HUES6 (cell line): Measurements from ENCODE around the gene PDZD2.
"Not testable (repeated sequence)": the region's sequence is repeated elsewhere in the genome, so short reads cannot be mapped to it uniquely, and the experiment has no call there.

Experiments used
- H3K27ac ChIP-seq: 2 replicates; pipeline ENCODE4 v1.7.0; 2013; ENCODE audit warnings: low read depth, mild to moderate bottlenecking, low read length, inconsistent platforms
- H3K27me3 ChIP-seq: 2 replicates; pipeline ENCODE4 v1.6.1; 2013; ENCODE audit warnings: low read length; ENCODE audit not compliant: control insufficient read depth, insufficient read depth
- H3K36me3 ChIP-seq: 2 replicates; pipeline ENCODE4 v1.6.1; 2013; ENCODE audit warnings: low read length; ENCODE audit not compliant: control insufficient read depth, insufficient read depth
- H3K4me1 ChIP-seq: 2 replicates; pipeline ENCODE4 v1.6.1; 2013; ENCODE audit warnings: low read length; ENCODE audit not compliant: control insufficient read depth, insufficient read depth
- H3K4me3 ChIP-seq: 2 replicates; pipeline ENCODE4 v1.5.1; 2013; ENCODE audit warnings: low read depth, low read length
- H3K9ac ChIP-seq: one replicate; pipeline ENCODE4 v1.6.1; 2013; ENCODE audit warnings: mild to moderate bottlenecking, low read length
- H3K9me3 ChIP-seq: 2 replicates; pipeline ENCODE4 v1.6.1; 2013; ENCODE audit warnings: low read depth, low read length; ENCODE audit not compliant: control insufficient read depth, insufficient read depth

Gene PDZD2

DNA sequence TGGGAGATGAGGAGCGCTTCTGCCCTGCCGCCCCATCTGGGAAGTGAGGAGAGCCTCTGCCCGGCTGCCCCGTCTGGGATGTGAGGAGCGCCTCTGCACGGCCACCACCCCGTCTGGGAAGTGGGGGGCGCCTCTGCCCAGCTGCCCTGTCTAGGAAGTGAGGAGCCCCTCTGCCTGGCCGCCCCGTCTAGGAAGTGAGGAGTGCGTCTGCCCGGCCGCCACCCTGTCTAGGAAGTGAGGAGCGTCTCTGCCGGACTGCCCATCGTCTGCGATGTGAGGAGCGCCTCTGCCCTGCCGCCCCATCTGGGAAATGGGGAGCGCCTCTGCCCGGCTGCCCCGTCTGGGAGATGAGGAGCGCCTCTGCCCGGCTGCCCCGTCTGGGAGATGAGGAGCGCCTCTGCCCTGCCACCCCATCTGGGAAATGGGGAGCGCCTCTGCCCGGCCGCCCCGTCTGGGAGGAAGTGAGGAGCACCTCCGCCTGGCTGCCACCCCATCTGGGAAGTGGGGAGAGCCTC, 401.3 kb downstream of the PDZD2 start:
- not testable (repeated sequence) for H3K27ac ChIP-seq, H3K4me3 ChIP-seq, H3K4me1 ChIP-seq, H3K27me3 ChIP-seq, H3K36me3 ChIP-seq, H3K9ac ChIP-seq
- H3K9me3 ChIP-seq = peaks cover 40% of the 10 kb centered on the region

DNA sequence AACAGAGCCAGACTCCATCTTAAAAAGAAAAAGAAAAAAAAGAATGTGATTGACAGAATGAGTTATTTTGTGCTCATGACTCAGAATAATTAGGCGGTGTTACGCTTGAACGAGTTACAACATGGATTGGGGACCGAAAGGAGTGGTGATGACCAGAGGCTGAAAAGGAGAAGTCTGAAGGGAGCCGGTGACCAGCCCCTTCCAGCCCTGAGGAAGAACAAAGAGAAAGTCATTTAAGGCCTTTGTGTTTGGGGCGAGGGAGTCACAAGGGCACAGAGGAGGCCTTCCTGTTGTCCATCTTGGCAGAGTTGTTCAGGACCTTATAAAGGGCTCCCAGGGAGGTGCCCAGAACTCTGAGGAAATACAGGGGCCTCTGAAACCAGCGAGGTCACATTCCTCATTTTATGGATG, 403.6 kb downstream of the PDZD2 start:
- no peaks in the 10 kb centered on the region for H3K4me1 ChIP-seq
- no peak overlapping the region for H3K27ac ChIP-seq
- H3K27me3 ChIP-seq = no peaks in the 10 kb centered on the region
- H3K4me3 ChIP-seq = no peak overlapping the region
- H3K36me3 ChIP-seq = no peaks in the 10 kb centered on the region
- peaks cover 32% of the 10 kb centered on the region for H3K9me3 ChIP-seq
- no peak overlapping the region for H3K9ac ChIP-seq

DNA sequence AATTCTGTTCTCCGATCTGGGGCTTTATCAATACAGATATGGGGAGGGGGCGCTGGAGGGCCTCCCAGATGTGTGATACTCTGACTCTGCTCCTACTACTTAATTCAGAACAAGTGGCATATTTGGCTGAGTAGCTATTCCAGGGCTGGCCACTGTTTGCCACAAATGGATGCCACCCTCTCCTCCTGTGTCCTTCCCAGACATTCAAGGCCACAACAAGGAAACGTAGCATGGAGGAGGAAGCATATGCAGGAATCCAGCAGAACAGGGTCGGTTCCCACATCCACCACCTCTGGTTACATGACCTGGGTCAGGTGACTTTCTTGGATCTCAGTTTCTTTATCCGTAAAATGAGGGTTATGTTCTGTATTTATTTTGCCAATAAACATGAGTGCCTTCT, 404.2 kb downstream of the PDZD2 start:
- no peak overlapping the region for H3K9ac ChIP-seq

DNA sequence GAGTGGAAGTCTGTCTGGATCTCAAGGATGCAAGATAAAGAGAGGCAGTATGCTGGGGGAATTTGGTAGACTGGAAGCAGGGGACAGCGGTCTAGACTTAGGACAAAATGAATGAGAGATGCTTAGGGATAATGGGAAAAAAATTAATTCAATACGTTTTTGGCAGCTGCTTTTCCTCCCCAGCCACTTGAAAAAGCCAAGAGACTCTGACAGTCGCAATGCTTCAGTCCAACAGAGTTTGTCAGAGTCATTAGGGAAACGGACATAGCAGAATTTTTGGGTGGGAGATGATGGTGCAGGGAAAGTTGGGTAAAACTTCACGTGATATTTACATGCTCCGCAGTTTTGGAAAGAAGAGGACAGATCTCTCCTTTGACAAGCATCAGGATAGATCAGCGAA, 405.5 kb downstream of the PDZD2 start:
- no peaks in the 10 kb centered on the region for H3K27me3 ChIP-seq
- H3K9me3 ChIP-seq = peaks cover 19% of the 10 kb centered on the region
- no peaks in the 10 kb centered on the region for H3K36me3 ChIP-seq
- H3K4me3 ChIP-seq = no peak overlapping the region
- no peaks in the 10 kb centered on the region for H3K4me1 ChIP-seq
- H3K27ac ChIP-seq = no peak overlapping the region
- H3K9ac ChIP-seq = no peak overlapping the region

More for the DNA sequence above, 404.2 kb downstream of the PDZD2 start:
- Histone ChIP-seq H3K36me3 (no peaks in the 10 kb centered on the region), H3K4me1 (no peaks in the 10 kb centered on the region), H3K27me3 (no peaks in the 10 kb centered on the region), H3K27ac (no peak overlapping the region), H3K4me3 (no peak overlapping the region), H3K9me3 (peaks cover 31% of the 10 kb centered on the region)

DNA sequence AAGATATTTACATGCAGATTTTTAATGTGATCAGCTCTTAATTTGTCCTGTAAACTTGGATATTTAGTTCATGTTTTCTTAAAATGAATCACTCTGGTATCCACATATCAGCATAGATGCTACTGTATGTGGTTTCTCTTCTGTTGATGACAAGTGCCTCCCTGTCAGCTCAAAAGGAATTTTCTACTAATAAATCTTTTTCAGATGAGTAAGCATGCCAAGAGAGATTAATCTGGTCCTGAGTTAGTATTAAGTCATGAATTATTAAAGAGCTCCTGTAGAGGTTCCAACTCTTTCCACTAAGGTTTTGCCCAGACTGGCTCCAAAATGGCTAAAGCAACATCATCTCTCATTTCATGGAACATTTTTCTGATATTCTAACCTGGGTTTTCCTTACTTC, 406.0 kb downstream of the PDZD2 start:
- H3K27me3 ChIP-seq = no peaks in the 10 kb centered on the region
- peaks cover 16% of the 10 kb centered on the region for H3K9me3 ChIP-seq
- no peak overlapping the region for H3K9ac ChIP-seq
- no peak overlapping the region for H3K27ac ChIP-seq
- no peak overlapping the region for H3K4me3 ChIP-seq
- H3K36me3 ChIP-seq = no peaks in the 10 kb centered on the region
- H3K4me1 ChIP-seq = no peaks in the 10 kb centered on the region

DNA sequence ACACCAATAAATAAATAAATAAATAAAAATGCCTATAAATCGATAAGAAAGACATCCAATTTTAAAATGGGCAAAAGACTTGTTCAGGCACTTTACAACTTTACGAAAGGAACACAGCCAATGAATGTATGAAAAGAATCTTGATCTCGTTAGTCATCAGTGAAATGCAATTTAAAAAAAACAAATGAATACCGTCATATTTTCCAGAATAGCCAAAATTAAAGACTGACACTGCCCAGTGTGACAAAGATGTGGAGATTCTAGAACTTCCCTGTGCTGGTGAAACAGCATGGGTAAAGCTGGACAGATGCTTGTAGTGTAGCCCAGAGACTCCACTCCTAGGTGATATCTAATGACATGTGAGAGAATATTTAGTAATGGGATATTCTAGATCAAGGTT, 408.1 kb downstream of the PDZD2 start:
- Histone ChIP-seq H3K27me3 (no peaks in the 10 kb centered on the region), H3K4me3 (no peak overlapping the region), H3K9me3 (peaks cover 9% of the 10 kb centered on the region; the same call in 1 of the 2 replicates), H3K9ac (no peak overlapping the region), H3K36me3 (no peaks in the 10 kb centered on the region), H3K27ac (no peak overlapping the region), H3K4me1 (no peaks in the 10 kb centered on the region)

DNA sequence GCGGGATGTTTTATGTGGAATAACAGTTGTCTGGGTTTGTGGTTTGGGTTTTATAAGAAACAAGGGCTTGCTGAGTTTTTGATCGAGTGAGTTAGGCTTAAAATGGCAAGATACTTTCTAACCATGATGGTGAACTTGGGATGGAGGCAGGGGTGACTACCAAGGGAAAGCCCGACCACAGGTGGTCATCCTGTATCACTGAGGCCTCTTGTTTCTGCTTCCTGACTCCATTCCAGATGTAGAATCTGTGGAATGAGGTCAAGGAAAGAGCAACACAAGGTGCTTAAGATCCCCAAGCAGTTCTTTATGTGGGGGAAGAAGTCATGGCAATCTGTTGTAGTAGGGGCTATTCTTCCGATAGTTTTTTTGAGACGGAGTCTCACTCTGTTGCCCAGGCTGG, 412.9 kb downstream of the PDZD2 start:
- Histone ChIP-seq H3K36me3 (no peaks in the 10 kb centered on the region), H3K9ac (no peak overlapping the region), H3K27ac (no peak overlapping the region), H3K4me3 (no peak overlapping the region), H3K9me3 (no peaks in the 10 kb centered on the region), H3K4me1 (no peaks in the 10 kb centered on the region), H3K27me3 (no peaks in the 10 kb centered on the region)

DNA sequence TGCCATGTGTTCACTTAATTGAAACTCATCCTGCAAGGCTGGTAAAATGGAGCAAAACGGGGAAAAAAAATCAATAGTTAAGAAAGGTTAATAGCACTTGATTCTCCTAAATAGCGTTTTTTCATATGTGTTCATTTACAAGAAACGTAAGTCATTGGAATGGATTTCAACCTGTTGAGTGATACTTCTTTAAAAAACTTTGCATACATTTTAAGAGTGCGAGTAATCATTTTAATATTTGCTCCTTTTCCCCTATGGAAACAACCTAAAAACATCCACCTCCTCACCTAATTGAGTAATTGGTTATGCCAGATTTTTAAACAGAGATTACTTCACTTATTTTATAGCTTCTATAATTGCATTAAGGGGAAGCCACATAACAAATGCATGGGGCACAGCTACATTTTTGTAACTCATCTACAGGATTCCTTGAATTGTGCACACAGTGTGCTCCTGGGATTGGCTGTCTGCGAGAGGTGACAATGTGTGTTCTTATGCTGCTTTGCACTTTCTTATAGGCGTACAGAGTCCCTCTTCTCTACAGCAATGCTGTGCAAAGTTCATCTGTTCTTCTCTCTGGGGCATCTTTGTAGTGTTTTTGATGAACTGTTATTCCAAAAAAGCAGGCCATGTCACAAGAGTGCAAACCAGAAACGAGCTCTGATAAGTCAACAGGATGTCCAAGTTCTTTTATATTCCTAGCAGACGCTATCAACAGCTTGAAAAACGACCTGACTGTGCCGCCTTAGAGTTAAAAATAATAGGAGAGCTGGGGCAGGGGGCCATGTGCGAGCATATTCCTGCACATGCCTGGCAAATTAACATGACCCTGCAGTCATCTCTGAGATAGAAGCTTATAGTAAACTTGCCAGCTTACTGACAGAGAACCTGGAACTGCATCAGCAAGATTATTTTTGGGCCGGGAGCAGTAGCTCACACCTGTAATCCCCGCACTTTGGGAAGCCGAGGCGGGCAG, 417.2 kb downstream of the PDZD2 start:
- Histone ChIP-seq H3K27me3 (no peaks in the 10 kb centered on the region), H3K36me3 (no peaks in the 10 kb centered on the region), H3K4me3 (no peak overlapping the region), H3K27ac (no peak overlapping the region), H3K9me3 (no peaks in the 10 kb centered on the region), H3K9ac (no peak overlapping the region), H3K4me1 (no peaks in the 10 kb centered on the region)

DNA sequence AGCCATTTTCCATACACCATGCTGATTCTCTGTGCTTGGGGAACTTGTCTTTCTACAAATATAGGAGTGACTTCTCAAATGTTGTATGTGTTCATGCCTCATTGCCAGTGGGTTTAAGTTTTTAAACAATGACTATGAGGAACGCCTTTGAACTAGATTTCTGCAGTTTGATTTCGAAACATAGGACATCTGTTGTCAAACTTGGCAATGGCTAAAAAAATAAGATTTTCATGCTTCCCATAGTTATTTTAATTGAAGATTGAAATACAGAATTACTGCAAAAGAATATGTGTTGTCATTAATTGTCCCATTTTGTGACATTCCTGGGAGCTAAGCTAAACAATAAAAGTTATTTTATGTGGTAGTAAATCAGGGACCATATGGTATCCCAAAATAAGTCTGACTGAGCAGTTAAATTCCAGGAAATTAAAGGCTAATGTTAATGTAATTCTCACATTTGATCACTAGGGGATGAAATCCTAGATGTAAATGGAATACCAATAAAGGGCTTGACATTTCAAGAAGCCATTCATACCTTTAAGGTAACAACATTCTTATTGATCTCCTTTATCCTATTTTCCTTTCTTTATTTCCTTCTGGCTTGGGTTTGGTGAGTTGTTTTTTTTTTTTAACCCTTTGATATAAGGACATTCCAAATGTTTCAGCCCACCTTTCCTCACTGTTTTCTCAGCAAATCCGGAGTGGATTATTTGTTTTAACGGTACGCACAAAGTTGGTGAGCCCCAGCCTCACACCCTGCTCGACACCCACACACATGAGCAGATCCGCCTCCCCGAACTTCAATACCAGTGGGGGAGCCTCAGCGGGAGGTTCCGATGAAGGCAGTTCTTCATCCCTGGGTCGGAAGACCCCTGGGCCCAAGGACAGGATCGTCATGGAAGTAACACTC, 418.5 kb downstream of the PDZD2 start:
- no peaks in the 10 kb centered on the region for H3K9me3 ChIP-seq
- H3K4me1 ChIP-seq = no peaks in the 10 kb centered on the region
- no peak overlapping the region for H3K9ac ChIP-seq
- no peak overlapping the region for H3K27ac ChIP-seq
- H3K4me3 ChIP-seq = no peak overlapping the region
- H3K27me3 ChIP-seq = no peaks in the 10 kb centered on the region
- H3K36me3 ChIP-seq = no peaks in the 10 kb centered on the region

DNA sequence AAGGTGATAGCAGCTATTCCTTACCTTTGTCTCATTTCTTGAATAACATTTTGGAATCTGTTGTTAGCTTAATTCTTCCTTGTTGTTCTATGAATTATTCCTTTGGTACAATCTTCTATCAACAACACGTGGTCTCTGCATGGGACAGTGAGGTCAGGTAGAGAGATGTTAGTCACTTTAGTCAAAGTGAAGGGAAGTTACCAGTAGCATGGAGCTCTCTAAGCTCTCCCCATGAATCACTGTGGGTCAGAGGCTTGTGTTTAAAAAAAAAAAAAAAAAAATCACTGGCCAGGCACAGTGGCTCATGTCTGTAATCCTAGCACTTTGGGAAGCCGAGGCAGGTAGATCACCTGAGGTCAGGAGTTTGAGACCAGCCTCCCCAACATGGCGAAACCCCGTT, 419.2 kb downstream of the PDZD2 start:
- Histone ChIP-seq H3K9me3 (no peaks in the 10 kb centered on the region), H3K9ac (no peak overlapping the region), H3K27ac (no peak overlapping the region), H3K36me3 (no peaks in the 10 kb centered on the region; the same call in 1 of the 2 replicates), H3K27me3 (no peaks in the 10 kb centered on the region), H3K4me3 (no peak overlapping the region), H3K4me1 (no peaks in the 10 kb centered on the region)

DNA sequence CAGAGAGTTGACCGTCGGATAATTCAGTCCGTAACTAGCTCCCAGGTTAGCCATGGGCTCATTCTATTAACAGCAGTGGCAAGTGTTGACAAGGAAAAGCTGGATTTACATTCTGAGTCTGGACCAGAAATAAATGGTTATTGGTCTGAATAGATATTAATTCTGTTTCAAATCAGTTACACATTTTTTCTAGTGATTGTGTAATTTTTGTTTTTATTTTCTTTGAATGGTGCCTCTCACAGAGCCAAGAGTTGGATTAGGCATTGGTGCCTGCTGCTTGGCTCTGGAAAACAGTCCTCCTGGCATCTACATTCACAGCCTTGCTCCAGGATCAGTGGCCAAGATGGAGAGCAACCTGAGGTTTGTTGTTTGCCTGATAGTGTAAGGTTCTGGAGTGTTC, 420.1 kb downstream of the PDZD2 start:
- Histone ChIP-seq H3K27ac (no peak overlapping the region), H3K4me3 (no peak overlapping the region), H3K36me3 (no peaks in the 10 kb centered on the region; the same call in 1 of the 2 replicates), H3K27me3 (no peaks in the 10 kb centered on the region), H3K4me1 (no peaks in the 10 kb centered on the region), H3K9me3 (no peaks in the 10 kb centered on the region), H3K9ac (no peak overlapping the region)
